OCI-LY3 (cell line): ENCODE results near the gene JMY.

Experiments used
- H2AFZ ChIP-seq: fragments of 200-600, 300-600 bp; shearing (Covaris generic); 2 replicates; pipeline ENCODE4 v1.6.0; 2014; ENCODE audit warnings: antibody characterized with exemption, low read depth, low read length
- H3K27ac ChIP-seq: fragments of 200-600, 300-600 bp; sonication (generic); 2 replicates; pipeline ENCODE4 v1.5.1; 2014; ENCODE audit warnings: mild to moderate bottlenecking, low read length, moderate library complexity, mixed read lengths
- H3K27me3 ChIP-seq: fragments of 200-600, 300-600 bp; sonication (generic); 2 replicates; pipeline ENCODE4 v1.6.1; 2014; ENCODE audit warnings: low read depth, low read length, mixed read lengths
- H3K36me3 ChIP-seq: fragments of 200-600, 300-600 bp; sonication (generic); replicated peaks from 2 replicates; pipeline ENCODE3; 2014; ENCODE audit warnings: low read depth, low read length, mixed read lengths
- H3K4me1 ChIP-seq: fragments of 300-600, 200-600 bp; sonication (generic); 2 replicates; pipeline ENCODE4 v1.6.1; 2014; ENCODE audit warnings: low read length, mixed read lengths
- H3K4me2 ChIP-seq: fragments of 200-600, 300-600 bp; sonication (generic); 2 replicates; pipeline ENCODE4 v1.6.1; 2014; ENCODE audit warnings: low read length, mixed read lengths
- H3K4me3 ChIP-seq: fragments of 300-600, 200-600 bp; sonication (generic); 2 replicates; pipeline ENCODE4 v1.5.1; 2014; ENCODE audit warnings: antibody characterized with exemption, mild to moderate bottlenecking, low read length, moderate library complexity
- H3K79me2 ChIP-seq: fragments of 300-600, 200-600 bp; shearing (Covaris generic); 2 replicates; pipeline ENCODE4 v1.6.1; 2014; ENCODE audit warnings: mild to moderate bottlenecking, low read length, mixed read lengths
- H3K9ac ChIP-seq: fragments of 300-600, 200-600 bp; shearing (Covaris generic); 2 replicates; pipeline ENCODE4 v1.6.0; 2014; ENCODE audit warnings: mild to moderate bottlenecking, low read length, moderate library complexity
- H3K9me3 ChIP-seq: fragments of 200-600, 300-600 bp; shearing (Covaris generic); 2 replicates; pipeline ENCODE4 v1.6.1; 2014; ENCODE audit warnings: low read length, mixed read lengths; ENCODE audit not compliant: insufficient read depth
- H4K20me1 ChIP-seq: fragments of 200-600, 300-600 bp; sonication (generic); 2 replicates; pipeline ENCODE4 v1.6.1; 2016; ENCODE audit warnings: low read length, mixed read lengths; ENCODE audit not compliant: insufficient read depth
- CTCF ChIP-seq: fragments of 200-600, 300-600 bp; sonication (generic); IDR thresholded peaks from 2 replicates; pipeline ENCODE4 v1.5.1; 2014; ENCODE audit warnings: antibody characterized with exemption, low read length, low read depth
- EZH2phosphoT487 ChIP-seq: fragments of 200-600 bp; shearing (Covaris generic); IDR thresholded peaks from 2 replicates; pipeline ENCODE4 v1.6.1; 2018; ENCODE audit warnings: antibody characterized with exemption, mixed run types, low read depth

The JMY gene

GRCh38 chr5:79285833-79286232 is 49.9 kb downstream of the JMY start:
- Histone ChIP-seq H3K79me2 (no peaks in the 10 kb centered on the region), H3K9me3 (no peaks in the 10 kb centered on the region), H3K9ac (no peak overlapping the region)

GRCh38 chr5:79287380-79287779 is 51.4 kb downstream of the JMY start:
- Histone ChIP-seq H3K9ac (no peak overlapping the region), H4K20me1 (no peaks in the 10 kb centered on the region), H3K27me3 (no peaks in the 10 kb centered on the region), H3K4me3 (no peak overlapping the region), H3K4me2 (no peak overlapping the region), H3K79me2 (no peaks in the 10 kb centered on the region), H3K36me3 (no peaks in the 10 kb centered on the region), H3K27ac (no peak overlapping the region), H3K4me1 (0 out of 2 replicates have a peak, but pooled peaks cover 2% of the 10 kb centered on the region), H3K9me3 (no peaks in the 10 kb centered on the region), H2AFZ (no peak overlapping the region)
- no peak for TF ChIP-seq EZH2phosphoT487
- no peak for TF ChIP-seq CTCF

More at GRCh38 chr5:79285833-79286232, 49.9 kb downstream of the JMY start:
- Histone ChIP-seq H3K4me2 (no peak overlapping the region), H3K4me1 (0 out of 2 replicates have a peak, but pooled peaks cover 2% of the 10 kb centered on the region), H3K27me3 (no peaks in the 10 kb centered on the region), H3K4me3 (no peak overlapping the region), H3K36me3 (no peaks in the 10 kb centered on the region), H3K27ac (no peak overlapping the region), H4K20me1 (no peaks in the 10 kb centered on the region), H2AFZ (no peak overlapping the region)
- no peak for TF ChIP-seq EZH2phosphoT487
- no peak for TF ChIP-seq CTCF

- no peaks in the 10 kb centered on the region for H3K36me3 ChIP-seq
- H2AFZ ChIP-seq, result no peak overlapping the region
- no peaks in the 10 kb centered on the region for H3K9me3 ChIP-seq
- no peaks in the 10 kb centered on the region for H4K20me1 ChIP-seq
- H3K4me3 ChIP-seq, result no peak overlapping the region
- no peak overlapping the region for H3K9ac ChIP-seq
- H3K79me2 ChIP-seq, result no peaks in the 10 kb centered on the region
- no peaks in the 10 kb centered on the region for H3K27me3 ChIP-seq
- H3K4me1 ChIP-seq, result 0 out of 2 replicates have a peak, but pooled peaks cover 2% of the 10 kb centered on the region
- no peak overlapping the region for H3K4me2 ChIP-seq
- no peak overlapping the region for H3K27ac ChIP-seq
- no peak for TF ChIP-seq CTCF
- TF ChIP-seq EZH2phosphoT487, result no peak
Observed at GRCh38 chr5:79287907-79288306, 52.0 kb downstream of the JMY start.

- H3K4me3 ChIP-seq, result no peak overlapping the region
- no peaks in the 10 kb centered on the region for H3K79me2 ChIP-seq
- H4K20me1 ChIP-seq, result no peaks in the 10 kb centered on the region
Observed at GRCh38 chr5:79295029-79295428, 59.1 kb downstream of the JMY start.

More at GRCh38 chr5:79295029-79295428, 59.1 kb downstream of the JMY start:
- H3K27ac ChIP-seq, result no peak overlapping the region
- H3K36me3 ChIP-seq, result no peaks in the 10 kb centered on the region
- H3K4me1 ChIP-seq, result peaks cover 6% of the 10 kb centered on the region
- H3K9me3 ChIP-seq, result no peaks in the 10 kb centered on the region
- no peak for TF ChIP-seq EZH2phosphoT487
- TF ChIP-seq CTCF, result no peak
- no peak overlapping the region for H3K9ac ChIP-seq
- H2AFZ ChIP-seq, result no peak overlapping the region
- H3K27me3 ChIP-seq, result no peaks in the 10 kb centered on the region
- H3K4me2 ChIP-seq, result no peak overlapping the region
